ENCODE results near the gene CRYL1.

The CRYL1 gene, protein sequence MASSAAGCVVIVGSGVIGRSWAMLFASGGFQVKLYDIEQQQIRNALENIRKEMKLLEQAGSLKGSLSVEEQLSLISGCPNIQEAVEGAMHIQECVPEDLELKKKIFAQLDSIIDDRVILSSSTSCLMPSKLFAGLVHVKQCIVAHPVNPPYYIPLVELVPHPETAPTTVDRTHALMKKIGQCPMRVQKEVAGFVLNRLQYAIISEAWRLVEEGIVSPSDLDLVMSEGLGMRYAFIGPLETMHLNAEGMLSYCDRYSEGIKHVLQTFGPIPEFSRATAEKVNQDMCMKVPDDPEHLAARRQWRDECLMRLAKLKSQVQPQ

DNA sequence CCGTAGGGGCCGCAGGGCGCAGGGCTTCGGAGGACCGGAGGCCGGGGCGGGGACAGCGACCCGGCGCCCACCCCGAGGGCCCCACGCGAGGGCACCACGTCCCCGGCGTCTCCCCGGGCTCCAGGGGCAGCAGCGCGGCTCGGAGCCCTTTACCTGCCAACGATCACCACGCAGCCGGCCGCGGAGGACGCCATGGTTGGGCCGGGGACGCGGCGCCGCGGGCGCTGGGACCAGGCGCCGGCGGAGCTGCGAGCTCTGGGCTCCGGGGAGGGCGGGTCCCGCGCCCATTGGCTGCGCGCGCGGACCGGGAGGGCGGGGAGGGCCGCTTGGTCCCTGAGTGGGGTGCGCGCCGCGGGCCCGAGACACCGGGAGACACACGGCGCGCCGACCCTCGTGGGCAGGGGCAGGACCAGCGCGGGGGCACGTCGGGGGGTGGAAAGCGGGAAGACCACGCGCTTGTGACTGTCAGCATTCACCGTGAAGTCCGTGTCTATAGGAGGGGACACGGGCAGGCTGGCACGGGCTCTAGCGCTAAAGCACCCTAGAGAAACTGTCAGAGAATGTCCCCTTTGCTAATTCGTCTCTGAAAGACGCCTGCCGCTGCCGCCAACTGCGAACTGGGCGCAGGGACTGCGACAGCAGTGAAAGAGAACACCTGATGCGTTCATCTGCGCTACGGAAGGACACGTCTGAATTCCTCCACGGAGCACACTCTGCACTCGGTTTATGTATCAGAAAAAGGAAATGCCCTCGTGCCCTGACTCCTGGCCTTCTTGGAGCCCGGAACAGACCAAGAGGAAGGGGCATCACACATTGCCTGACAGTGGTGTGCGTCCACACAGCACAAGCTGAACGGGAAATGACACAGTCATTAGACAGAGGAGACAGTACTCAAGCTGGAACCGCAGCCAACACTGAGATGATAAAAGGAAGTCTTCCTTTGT is at the start of gene CRYL1:
Gene CRYL1 (minus strand): TSS at position 257 of the 944 bp plus-strand sequence. CDS start 63 bp downstream, at position 194.
- peak; percentile 5 for DNase-seq (ENCODE audit: low read depth)

DNA sequence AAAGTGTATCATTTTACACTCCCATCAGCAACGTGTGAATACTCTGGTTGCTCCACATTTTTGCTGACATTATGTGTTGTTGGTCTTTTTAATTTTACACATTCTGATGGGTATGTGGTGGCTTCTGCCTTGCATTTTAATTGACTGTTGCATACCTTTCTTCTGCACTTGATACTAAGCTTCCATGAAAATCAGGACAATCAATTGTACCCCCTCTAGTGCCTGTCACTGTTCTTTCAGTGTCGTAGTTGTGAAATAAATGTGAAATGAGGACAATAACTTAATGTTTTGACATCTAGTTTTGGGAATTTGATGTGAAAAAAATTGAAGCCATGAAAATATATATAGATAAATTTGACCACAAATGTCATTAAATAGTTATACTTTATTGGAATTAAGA is 48.0 kb upstream of the CRYL1 start:
- no peak for DNase-seq (ENCODE audit: low read depth)

DNA sequence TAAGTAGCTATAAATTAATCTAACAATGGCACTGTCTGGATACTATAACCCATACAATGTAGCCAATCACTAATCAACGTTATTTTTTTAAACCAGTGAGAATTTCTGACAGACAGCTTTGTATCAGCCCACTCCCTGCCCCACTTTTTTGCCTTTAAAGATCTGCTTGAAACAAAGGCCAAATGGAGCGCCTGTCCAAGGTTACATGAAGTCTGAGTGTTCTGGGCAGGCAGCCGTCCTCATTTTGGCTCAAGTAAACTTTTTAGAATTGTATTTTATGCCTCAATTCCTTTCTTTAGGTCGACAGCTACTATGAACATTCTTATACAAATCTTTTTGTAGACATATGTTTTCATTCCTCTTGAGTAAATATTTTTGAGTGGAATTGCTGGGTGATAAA is 47.5 kb upstream of the CRYL1 start:
- no peak for DNase-seq (ENCODE audit: low read depth)

DNA sequence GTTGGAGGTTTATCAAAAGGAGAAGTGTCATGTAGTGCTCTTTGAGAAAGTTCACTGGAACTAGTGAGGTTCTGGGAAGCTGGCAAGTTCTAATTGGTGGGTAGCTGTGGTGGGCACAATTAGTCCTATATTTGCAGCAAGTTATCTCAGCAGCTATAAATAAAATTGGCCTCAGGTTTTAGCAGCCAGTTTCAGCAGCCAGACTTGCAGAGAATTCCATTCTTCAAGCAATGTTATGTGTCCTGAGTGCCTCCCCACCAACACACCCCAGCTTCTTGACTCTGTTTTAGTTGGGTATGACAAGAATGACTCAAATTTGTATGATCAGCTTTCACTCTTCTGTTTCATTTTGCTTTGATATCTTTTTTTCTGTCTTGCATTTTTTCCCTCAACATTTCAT is 46.0 kb upstream of the CRYL1 start:
- no peak for DNase-seq (ENCODE audit: low read depth)

DNA sequence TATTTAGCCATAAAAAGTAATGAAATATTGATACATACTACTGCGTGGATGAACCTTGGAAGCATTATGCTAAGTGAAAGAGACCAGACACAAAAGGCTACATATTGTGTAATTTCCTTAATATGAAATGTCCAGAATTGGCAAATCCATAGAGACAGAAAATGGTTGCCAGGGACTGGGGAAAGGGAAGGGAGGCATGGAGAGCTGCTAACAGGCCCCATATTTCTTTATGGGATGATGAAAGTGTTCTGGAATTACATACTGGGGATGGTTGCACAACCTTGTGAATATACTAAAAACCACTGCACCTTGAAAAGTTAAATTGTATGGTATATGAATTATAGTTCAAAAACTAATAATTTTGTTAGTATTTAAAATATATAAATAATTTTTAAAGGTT is 44.9 kb upstream of the CRYL1 start:
- DNase-seq (ENCODE audit: low read depth): no peak

DNA sequence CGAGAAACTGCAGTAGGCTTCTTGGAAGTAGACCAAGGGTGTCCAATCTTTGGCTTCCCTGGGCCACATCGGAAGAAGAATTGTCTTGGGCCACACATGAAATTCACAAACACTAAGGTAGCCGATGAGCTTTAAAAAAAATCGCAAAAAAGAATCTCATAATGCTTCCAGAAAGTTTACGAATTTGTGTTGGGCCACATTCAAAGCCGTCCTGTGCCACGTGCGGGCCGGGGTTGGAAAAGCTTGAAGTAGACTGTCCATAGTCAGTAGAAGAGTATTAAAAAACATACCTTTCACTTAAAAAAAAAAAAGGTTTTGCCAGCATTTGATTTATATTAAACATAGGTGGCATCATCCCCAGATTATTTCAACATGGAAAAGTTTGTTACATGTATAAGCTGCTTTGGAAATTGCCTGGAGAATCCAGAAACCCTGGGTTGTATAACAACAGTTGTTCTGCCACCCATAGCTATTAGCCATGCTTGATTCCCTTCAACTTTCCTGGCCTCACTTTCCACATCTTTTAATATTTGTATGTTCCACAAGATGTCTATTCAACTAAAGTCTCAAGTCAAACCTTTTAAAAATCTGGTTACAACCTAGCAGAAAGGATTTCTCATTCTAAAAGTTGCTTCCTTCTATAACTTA is 42.3 kb upstream of the CRYL1 start:
- no peak for DNase-seq (ENCODE audit: low read depth)

DNA sequence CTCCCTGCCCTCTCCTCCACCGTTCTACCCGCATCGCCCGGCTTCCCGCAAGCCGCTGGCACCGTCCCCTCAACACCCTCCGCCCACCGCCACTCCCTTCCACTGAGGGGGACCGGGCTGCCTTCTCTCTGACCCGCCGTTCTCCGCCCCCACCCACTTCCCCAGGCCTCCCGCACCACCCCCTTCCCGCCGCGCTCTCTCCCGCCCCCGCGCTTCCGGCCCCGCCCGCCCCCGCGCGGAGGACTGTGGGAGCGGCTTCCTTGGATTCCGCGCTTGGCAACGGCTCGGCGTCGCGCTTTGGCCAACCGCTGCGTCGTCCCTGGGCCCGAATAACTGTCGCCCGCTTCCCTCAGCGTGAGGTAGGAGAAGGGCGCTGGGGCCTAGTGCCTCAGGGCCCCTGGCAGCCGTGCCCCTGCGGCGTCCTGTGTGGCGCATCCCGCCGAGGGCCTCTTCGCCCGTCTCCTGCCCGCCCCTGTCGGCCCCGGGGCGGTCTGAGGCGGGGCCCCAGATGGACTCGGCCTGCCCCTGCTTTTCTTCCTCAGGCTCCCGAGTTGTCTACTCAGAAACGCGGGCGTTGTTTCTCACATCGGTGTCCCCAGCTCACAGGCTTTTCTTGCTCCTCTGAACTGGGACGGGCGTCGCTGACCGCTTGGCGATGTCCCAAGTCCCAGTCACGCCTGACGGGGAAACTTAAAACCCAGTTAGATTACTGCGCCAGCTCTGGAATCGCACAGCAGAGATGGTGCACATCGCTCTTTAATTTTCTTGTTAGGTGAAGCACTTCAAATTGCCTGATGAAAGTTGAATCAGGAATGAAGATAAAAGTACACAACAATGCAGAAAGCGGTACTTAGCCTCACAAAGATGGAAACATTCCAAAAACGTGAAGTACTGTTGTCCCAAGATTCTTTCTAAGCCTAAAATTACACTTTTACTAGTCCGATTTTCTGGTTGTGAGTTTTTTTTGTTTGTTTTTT is 41.5 kb upstream of the CRYL1 start, which contains the start of gene IFT88:
Gene IFT88 (plus strand): TSS at position 260 of the 977 bp plus-strand sequence. CDS start 7,229 bp downstream, outside the sequence.
- peak; percentile 25 for DNase-seq (ENCODE audit: low read depth)

DNA sequence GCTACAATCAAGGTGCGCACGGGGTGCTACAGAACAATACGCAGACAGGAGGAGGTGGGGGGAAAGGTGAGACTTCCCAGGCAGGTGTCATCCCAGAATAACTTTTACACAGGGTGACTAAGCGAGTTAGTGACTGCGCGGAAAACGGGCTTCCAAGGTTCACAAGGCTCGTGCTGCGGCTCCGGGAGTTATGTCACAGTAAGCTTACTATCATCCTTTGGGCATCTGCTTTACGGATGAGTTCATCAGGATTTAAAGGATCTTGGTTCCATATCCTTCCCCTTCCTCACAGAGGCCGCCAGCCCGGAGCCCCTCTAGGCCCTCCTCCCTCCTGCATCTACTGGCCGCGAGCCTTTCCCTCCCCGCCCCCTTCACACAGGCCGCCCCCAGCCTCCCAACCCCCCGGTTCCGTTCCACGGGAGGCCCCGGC is 40.8 kb upstream of the CRYL1 start:
- peak; percentile 13 for DNase-seq (ENCODE audit: low read depth)

DNA sequence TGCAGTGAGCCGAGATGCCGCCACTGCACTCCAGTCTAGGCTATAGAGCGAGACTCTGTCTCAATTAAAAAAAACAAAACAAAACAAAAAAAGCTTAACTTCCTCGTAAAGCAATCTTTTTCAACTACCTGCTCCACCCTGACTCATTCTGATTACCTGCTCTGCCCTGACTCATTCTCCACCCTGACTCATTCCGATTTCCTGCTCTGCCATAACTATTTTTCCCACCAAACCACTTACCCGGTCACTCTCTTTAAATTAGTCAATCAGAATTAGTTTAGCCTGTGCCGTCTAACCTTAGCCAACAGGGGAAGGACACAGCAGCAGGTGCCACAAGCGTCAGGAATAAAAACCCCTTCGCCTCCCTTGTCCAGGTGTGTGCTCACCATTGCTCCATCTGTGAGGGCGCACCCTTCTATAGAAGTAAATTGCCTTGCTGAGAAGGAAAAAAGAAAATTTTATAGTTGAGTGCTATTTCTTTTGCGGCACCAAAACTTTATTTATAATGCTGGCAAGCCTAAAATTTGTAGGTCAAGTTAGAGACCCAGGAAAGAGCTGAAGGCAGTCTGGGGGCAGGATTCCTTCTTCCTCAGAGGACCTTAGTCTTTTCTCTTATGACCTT is 39.6 kb upstream of the CRYL1 start:
- no peak for DNase-seq (ENCODE audit: low read depth)

DNA sequence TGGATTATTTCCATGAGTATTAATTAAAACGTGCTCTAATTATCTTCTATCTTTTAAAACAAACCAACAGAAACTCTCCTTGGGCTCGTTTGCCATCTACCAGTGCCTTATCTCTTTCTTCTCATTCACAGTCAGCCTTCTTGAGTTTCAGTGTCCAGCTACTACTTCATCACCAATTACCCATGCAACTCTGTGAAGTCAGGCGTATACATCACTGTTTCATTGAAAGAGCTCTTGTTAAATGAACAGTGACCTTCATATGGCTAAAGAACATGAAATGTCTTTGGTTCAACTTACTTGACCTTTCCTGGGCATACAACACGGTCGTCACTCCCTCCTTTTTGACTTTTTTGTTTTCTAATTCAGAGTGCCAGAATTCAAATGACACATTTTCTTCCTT is 36.1 kb upstream of the CRYL1 start:
- DNase-seq (ENCODE audit: low read depth): no peak

DNA sequence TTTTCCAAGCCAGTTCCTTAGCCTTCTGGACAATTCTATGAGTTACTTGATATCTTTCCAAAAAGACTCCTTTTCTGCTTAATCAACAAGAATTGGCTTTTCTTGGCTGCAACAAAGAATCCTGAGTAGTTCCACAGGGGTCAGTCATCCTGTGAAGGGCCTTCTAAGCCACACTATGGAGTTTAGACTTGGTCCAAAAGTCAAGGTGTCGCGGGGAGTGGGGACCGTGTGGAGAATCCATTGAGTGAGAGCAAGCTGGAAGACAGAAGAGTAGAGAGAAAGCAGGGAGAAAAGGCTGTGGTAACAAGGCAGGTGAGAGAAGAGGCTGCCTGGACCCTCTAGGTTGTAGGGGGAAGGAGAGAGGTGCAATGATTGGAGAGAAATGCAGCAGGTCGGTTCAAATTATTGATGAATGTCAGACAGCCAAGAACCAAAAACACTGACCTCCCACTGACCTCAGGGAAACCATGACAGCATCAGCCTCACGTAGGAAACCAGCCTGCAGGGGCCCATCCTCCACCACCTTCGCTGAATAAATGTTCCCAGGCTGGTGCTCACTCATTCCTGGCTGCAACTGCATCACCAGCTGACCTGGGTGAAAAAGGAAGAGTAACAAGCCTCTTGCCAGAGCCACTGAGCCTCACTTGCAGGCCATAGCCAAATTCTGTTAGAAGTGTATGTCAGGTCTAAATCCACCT is 34.2 kb upstream of the CRYL1 start:
- no peak for DNase-seq (ENCODE audit: low read depth)

DNA sequence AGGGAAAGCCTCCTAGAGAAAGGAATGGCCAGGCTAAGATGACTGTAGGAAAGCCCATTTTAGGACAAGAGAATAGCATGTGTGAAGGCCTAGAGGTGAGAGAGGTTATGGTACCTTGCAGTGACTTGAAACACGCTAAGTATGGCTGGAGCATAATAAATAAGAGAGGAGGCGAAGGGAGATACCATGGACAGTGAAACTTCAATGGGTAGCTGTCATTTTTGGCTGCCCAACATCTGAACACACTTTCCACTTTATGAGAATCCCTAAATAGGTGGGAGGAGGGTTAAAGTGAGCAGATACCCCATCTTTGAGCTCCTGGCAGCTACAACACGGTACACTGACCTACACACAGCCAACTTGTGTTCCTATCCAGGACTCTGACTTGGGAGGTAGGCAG is 33.3 kb upstream of the CRYL1 start:
- DNase-seq (ENCODE audit: low read depth): no peak

DNA sequence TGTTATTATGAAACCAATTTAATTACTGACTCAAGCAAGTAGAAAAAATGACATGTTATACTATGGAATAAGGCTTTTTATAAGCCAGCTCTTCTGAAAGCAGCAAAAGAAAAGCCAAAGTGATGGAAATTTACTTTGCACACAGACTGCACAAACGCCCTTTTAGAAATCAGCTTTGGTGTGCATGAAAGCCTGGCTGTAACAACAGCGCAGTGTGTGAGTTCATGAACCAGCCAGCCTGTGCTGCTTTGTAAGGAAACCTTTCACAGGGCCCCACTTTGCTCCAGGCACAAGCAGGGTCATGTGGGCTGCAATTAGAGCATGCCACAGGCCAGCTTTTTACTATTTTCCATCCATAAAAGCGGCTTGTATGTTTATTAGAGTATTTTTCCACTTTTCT is 27.7 kb upstream of the CRYL1 start:
- DNase-seq (ENCODE audit: low read depth): no peak

DNA sequence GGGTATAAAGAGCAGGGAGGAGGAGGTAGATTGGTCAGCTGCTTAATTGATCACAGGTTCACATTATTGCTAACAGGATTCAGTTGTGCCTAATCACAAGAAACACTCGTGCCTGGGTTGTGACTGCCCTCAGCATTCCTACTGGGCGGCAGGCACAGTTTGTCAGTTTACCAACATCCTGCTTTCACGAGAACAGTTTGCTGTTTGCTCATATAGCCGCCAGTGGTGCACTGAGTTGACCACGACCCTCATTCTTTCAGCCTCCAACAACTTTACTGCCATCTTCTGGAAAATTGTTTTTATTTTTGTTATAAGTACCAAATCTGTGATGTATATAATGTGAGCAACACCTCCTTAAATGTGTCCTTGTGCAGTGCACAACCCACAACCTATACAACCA is 25.1 kb upstream of the CRYL1 start:
- DNase-seq (ENCODE audit: low read depth): no peak

DNA sequence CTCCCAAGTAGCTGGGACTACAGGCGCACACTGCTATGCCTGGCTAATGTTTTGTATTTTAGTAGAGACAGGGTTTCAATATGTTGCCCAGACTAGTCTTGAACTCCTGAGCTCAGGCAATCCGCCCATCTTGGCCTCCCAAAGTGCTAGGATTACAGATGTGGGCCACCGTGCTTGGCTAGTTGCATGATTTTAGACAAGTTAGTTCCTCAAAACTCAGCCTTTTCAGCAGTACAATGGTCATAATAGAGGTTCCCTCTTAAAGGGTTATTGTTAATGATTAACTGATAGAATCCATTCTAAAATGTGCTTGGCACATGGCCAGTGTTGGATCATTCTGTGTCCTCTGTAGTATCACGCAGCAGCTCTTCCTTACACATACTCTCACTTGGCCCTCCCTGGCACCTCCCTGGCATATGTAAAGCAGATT is 21.8 kb upstream of the CRYL1 start:
- DNase-seq (ENCODE audit: low read depth): no peak

DNA sequence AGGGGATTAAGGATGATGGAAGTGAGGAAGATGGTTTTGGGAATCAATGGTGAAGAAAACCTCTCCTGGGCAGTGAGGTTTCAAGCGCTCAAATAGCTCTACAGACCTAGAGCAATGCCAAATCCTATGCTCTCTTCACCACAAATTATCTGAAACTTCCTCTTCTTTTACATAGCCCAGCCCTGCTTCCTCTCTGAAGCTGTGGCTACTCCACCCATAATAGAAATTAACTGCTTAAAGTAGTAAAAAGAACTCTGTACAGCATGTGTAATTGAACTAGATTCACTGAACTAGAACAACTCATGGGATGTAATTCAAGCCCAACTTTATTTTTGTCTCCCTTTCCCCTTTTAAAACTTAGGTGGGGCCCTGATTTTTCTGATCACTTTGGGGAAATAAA is 20.9 kb upstream of the CRYL1 start:
- no peak for DNase-seq (ENCODE audit: low read depth)

DNA sequence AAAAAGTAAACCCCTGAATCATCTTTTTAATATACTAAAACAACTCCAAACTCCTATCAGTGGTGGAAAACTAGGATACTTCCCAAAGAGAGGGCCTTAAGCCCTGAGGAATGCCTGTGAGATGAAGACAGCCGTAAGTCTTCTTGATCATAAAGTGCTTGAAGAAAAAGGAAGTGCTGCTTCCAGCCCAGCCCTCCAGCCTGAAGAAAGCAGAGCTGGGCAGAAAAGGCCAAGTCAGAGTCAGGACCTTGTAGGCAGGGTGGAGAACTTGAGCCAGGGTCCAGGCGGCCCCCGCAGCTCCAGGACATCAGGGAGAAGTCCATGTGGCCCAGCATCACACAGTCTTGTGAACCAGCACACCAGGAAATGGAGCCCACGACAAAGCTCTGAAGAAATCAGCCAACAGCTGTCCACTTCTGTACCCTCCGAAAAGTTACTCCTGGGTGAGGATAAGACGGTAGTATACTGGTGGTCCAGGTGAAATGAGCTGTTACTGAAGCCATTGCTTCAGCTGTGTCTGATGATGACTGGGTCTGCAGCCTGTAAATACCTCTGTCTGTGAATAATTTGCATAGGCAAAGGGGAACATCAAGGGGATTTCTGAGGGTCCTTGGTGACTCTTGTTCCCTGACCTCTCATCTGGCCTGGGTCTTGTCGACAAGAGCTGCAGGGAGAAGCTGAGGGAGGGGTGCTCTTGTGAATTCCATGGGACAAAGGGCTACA is 18.7 kb upstream of the CRYL1 start:
- no peak for DNase-seq (ENCODE audit: low read depth)

DNA sequence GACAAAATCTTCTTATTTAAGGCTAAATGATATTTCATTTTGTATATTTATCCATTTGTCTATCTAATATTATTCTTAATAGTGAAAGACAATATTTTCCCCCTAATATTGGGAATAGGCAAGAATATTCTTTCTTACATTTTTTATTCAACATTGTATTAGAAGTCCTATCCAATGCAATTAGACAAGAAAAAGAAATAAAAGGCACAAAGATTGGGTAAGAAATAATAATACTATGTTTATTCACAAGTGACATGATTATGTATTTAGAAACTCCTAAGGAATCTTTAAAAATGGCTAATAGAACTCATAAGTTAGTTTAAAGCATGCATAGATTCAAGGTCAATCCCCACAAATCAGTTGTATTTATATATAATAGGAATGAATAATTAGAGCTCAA is 11.3 kb upstream of the CRYL1 start:
- DNase-seq (ENCODE audit: low read depth): no peak

DNA sequence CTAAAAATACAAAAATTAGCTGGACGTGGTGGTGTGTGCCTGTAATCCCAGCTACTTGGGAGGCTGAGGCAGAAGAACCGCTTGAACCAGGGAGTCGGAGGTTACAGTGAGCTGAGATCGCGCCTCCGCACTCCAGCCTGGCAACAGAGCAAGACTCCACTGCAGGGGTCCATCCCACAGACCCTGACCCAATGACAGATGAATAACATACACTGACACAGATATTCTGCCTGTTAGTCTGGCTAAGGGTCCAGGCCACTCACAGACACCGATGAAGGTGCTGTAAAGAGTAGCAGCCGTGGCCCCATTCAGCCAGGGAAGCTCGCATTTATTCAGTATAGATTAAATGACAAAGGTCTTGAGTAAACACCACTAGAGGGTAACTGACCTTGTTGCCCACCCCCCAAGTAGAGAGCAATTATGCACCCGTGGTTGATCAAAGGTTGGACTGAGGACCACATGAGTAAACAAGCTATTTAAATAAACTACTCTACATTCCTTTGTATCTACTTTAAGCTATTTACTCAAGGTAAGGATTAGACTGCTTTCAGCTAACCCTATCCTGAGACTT is 8.5 kb upstream of the CRYL1 start:
- no peak for DNase-seq (ENCODE audit: low read depth)

All from HS-5 (cell line).